GM12878 (cell line): ENCODE results near the gene ZKSCAN1. TPM values are rescaled to one million over a fixed set of nuclear protein-coding genes. Genes with fewer than 3 reads are reported as not detected.

Experiments used
- ATAC-seq: fragments of 200-7000 bp; cut with Tn5 transposase; 3 replicates; pipeline ENCODE4 v1.9.1; 2020; ENCODE audit warnings: mild to moderate bottlenecking, moderate library complexity
- BruUV-seq: library from RNA; stranded (reverse); fragments of 400-500 nt; replicated peaks from 2 replicates; lab custom pipeline; 2021; lab: Mats Ljungman, UMichigan
- CTCF ChIA-PET: fragments of 300-600 bp; sonication (Branson Sonifier 250); formaldehyde crosslinking; extraction: SDS; loops from one replicate; lab custom pipeline; 2021; ENCODE audit warnings: inconsistent platforms; lab: Yijun Ruan, JAX
- POLR2A ChIA-PET: fragments of 350-600 bp; formaldehyde crosslinking; extraction: SDS; loops from one replicate; lab custom pipeline; 2021; ENCODE audit warnings: inconsistent platforms; lab: Charles Lee
- RAD21 ChIA-PET: fragments of 300-600 bp; sonication (Branson Sonifier 250); formaldehyde crosslinking; loops from one replicate; lab custom pipeline; 2023; ENCODE audit warnings: antibody characterized with exemption; ENCODE audit not compliant: unreplicated experiment; lab: Charles Lee
- SMC1A ChIA-PET: fragments of 300-600 bp; sonication (Branson Sonifier 250); formaldehyde crosslinking; loops from one replicate; lab custom pipeline; 2023; ENCODE audit not compliant: unreplicated experiment, uncharacterized antibody; lab: Charles Lee
- DNase-seq: peaks from one replicate; pipeline ENCODE4 v3.0.0-alpha.2; 2011; ENCODE audit warnings: low read depth, low spot score
- FAIRE-seq: peaks from 3 replicates; lab custom pipeline; 2011; peaks lifted over from hg19 to GRCh38; lab: Jason Lieb, UNC
- H2AFZ ChIP-seq: 2 replicates; pipeline ENCODE4 v1.6.0; 2011; ENCODE audit warnings: low read depth, low read length, control low read depth; ENCODE audit not compliant: control insufficient read depth
- H3K27ac ChIP-seq: 2 replicates; pipeline ENCODE4 v1.5.1; 2011; ENCODE audit warnings: control low read depth; ENCODE audit not compliant: control insufficient read depth, insufficient read depth
- H3K27me3 ChIP-seq, 2 experiments: replicated peaks in 1 of 2; 2 replicates each; pipeline versions ENCODE4 v1.6.0 to v1.6.1; 2011; ENCODE audit warnings: low read length in 1 of 2; ENCODE audit not compliant: control insufficient read depth in 2 of 2, insufficient read depth in 2 of 2
- H3K36me3 ChIP-seq, 2 experiments: 2 replicates each; pipeline ENCODE4 v1.5.1; 2011; ENCODE audit warnings: low read length in 1 of 2; ENCODE audit not compliant: control insufficient read depth in 2 of 2, insufficient read depth in 2 of 2
- H3K4me1 ChIP-seq: 2 replicates; pipeline ENCODE4 v1.6.1; 2011; ENCODE audit warnings: mild to moderate bottlenecking, low read length, moderate library complexity, mixed read lengths; ENCODE audit not compliant: control insufficient read depth, insufficient read depth
- H3K4me2 ChIP-seq: 2 replicates; pipeline ENCODE4 v1.6.0; 2011; ENCODE audit warnings: control low read depth; ENCODE audit not compliant: control insufficient read depth, insufficient read depth
- H3K4me3 ChIP-seq: fragments of 200-600 bp; sonication (generic); 2 replicates; pipeline ENCODE4 v1.5.1; 2016
- H3K79me2 ChIP-seq: 2 replicates; pipeline ENCODE4 v1.6.0; 2011; ENCODE audit warnings: low read length; ENCODE audit not compliant: control insufficient read depth, insufficient read depth
- H3K9ac ChIP-seq: 2 replicates; pipeline ENCODE4 v1.8.0; 2011; ENCODE audit warnings: low read length, control low read depth, mixed read lengths; ENCODE audit not compliant: control insufficient read depth, insufficient read depth
- H3K9me3 ChIP-seq: replicated peaks from 3 replicates; pipeline ENCODE4 v1.5.1; 2011; ENCODE audit warnings: mild to moderate bottlenecking, low read length; ENCODE audit not compliant: control insufficient read depth, insufficient read depth
- H4K20me1 ChIP-seq: 2 replicates; pipeline ENCODE4 v1.6.0; 2011; ENCODE audit not compliant: control insufficient read depth, insufficient read depth
- BCLAF1 ChIP-seq: fragments of 450-650 bp; IDR thresholded peaks from 2 replicates; pipeline ENCODE4 v1.6.1; 2017; ENCODE audit warnings: antibody characterized with exemption, mild to moderate bottlenecking, moderate library complexity
- EZH2 ChIP-seq: IDR thresholded peaks from 2 replicates; pipeline ENCODE4 v1.6.1; 2012; ENCODE audit warnings: low read depth, mild to moderate bottlenecking, control low read depth, inconsistent platforms, low read length, borderline replicate concordance; ENCODE audit not compliant: control insufficient read depth
- IRF5 ChIP-seq: fragments of 450-650 bp; IDR thresholded peaks from 2 replicates; pipeline ENCODE4 v1.6.1; 2017; ENCODE audit warnings: borderline replicate concordance
- JUNB ChIP-seq: IDR thresholded peaks from 2 replicates; pipeline ENCODE4 v1.6.1; 2016; ENCODE audit warnings: antibody characterized with exemption, mild to moderate bottlenecking
- LARP7 ChIP-seq: fragments of 450-650 bp; IDR thresholded peaks from 2 replicates; pipeline ENCODE4 v1.6.1; 2017; ENCODE audit warnings: mild to moderate bottlenecking
- MYB ChIP-seq: fragments of 150-350 bp; IDR thresholded peaks from 2 replicates; pipeline ENCODE4 v1.6.1; 2014; ENCODE audit warnings: mild to moderate bottlenecking, low read depth, low read length, borderline replicate concordance
- NBN ChIP-seq: fragments of 450-650 bp; IDR thresholded peaks from 2 replicates; pipeline ENCODE4 v1.6.1; 2016
- PBX3 ChIP-seq: IDR thresholded peaks from 2 replicates; pipeline ENCODE4 v1.6.1; 2011; ENCODE audit warnings: mild to moderate bottlenecking, low read depth, low read length, moderate library complexity; ENCODE audit not compliant: insufficient replicate concordance
- RB1 ChIP-seq: fragments of 450-650 bp; formaldehyde crosslinking; IDR thresholded peaks from 2 replicates; pipeline ENCODE4 v1.6.1; 2017; ENCODE audit warnings: mild to moderate bottlenecking, borderline replicate concordance
- RFX5 ChIP-seq: IDR thresholded peaks from 2 replicates; pipeline ENCODE4 v1.6.1; 2011; ENCODE audit warnings: low read depth, low read length, improper control_type of control experiment
- SREBF1 ChIP-seq: IDR thresholded peaks from 2 replicates; pipeline ENCODE4 v1.6.1; 2012; ENCODE audit warnings: mild to moderate bottlenecking, low read length
- USF2 ChIP-seq: IDR thresholded peaks from 2 replicates; pipeline ENCODE4 v1.6.1; 2011; ENCODE audit warnings: low read depth, low read length, improper control_type of control experiment, borderline replicate concordance
- YBX1 ChIP-seq: fragments of 450-650 bp; IDR thresholded peaks from 2 replicates; pipeline ENCODE4 v1.6.1; 2016; ENCODE audit warnings: antibody characterized with exemption
- ZBED1 ChIP-seq: IDR thresholded peaks from 2 replicates; pipeline ENCODE4 v1.6.1; 2016; ENCODE audit warnings: borderline replicate concordance
- WGBS: methylation state at CpG from one replicate; pipeline ENCODE4 v1.1.6; 2016; ENCODE audit warnings: low lambda C conversion rate; ENCODE audit not compliant: insufficient replicate concordance, insufficient coverage; ENCODE audit errors: missing lambda C conversion rate; 5-methylcytosine and 5-hydroxymethylcytosine counted together
- in situ Hi-C: fragments of 300-500 bp; cut with MboI; formaldehyde crosslinking; loops from 9 replicates; pipeline ENCODE4 v1.14.3; 2018; ENCODE audit warnings: mixed read lengths
- intact Hi-C: fragments of 100-400 bp; cut with micrococcal nuclease; formaldehyde crosslinking; loops from one replicate; pipeline ENCODE4 v1.14.2; 2022; ENCODE audit not compliant: unreplicated experiment
- polyA plus RNA-seq, 11 experiments: library from polyadenylated mRNA; depleted of rRNA in 4 of 11; unstranded in 6 of 11; stranded (reverse) in 5 of 11; fragments of >200 nt; fragmentation: Nextera tagmentation in 4 of 11; fragmentation: Illumina TruSeq in 1 of 11; extraction: Ambion mirVana in 4 of 11; extraction: Trizol in 1 of 11; gene quantifications; 1 replicate in 1 of 11; 2 replicates in 10 of 11; pipeline versions ENCODE4 v1.2.1 to v1.2.3, GENCODE V29; 2011 to 2016; ENCODE audit warnings: inconsistent platforms in 2 of 11, missing spikeins in 2 of 11, low read depth in 1 of 11
- total RNA-seq, 4 experiments: library from RNA; depleted of rRNA in 3 of 4; stranded (reverse); fragments of >200 nt in 3 of 4; fragmentation: Illumina TruSeq in 1 of 4; extraction: Trizol in 1 of 4; gene quantifications; 2 replicates each; pipeline versions ENCODE4 v1.2.1 to v1.2.3, GENCODE V29; 2013 to 2021

Gene ZKSCAN1
- total and polyA plus RNA-seq, 10 of the 15 experiments (the other 5 are each of a cell fraction or from before 2014, with no cell fraction given): 3.2 to 34.4 (median 18.1) TPM

- Histone ChIP-seq H3K27me3 (no peaks in the 10 kb centered on the region; a peak in 1 of 4 replicates), H2AFZ (peak overlapping the region; percentile 90), H3K4me3 (peak overlapping the region; percentile 51), H3K79me2 (no peaks in the 10 kb centered on the region), H3K9ac (no peak overlapping the region; the same call in 1 of the 2 replicates), H3K27ac (no peak overlapping the region), H3K4me1 (peaks cover 12% of the 10 kb centered on the region; the same call in 1 of the 2 replicates), H3K4me2 (peak overlapping the region; percentile 49), H3K36me3 (no peaks in the 10 kb centered on the region), H3K9me3 (no peaks in the 10 kb centered on the region), H4K20me1 (no peaks in the 10 kb centered on the region)
- WGBS: 65% methylated on average over 15 of the region's 15 CpGs
- ChIA-PET RAD21 (interaction anchor here (1.1 to 4.0 kb wide), 6 partner anchors 18 to 134 kb away, joined by 3 to 31 read pairs (median 4); partner anchors contain the start of genes TRIM4 and ZKSCAN1), SMC1A (interaction anchor here (0.5 to 2.4 kb wide), 7 partner anchors 19 to 212 kb away, joined by 3 to 15 read pairs (median 4); partner anchors contain the start of genes ZKSCAN1, ZNF3 and ZSCAN21), POLR2A (interaction anchor here (0.7 to 1.3 kb wide), 3 partner anchors 83 to 675 kb away, joined by 3 to 4 read pairs (median 3); no protein-coding TSS in a partner anchor), CTCF (interaction anchor here (0.7 to 13.0 kb wide), 11 partner anchors 17 to 471 kb away, joined by 3 to 178 read pairs (median 5); partner anchors contain the start of genes TRIM4 and ZKSCAN1)
- FAIRE-seq (no peak), DNase-seq (no peak), ATAC-seq (peak; percentile 24; the same call in 1 of the 3 replicates)
- intact Hi-C loops: loop anchor here (1.0 to 2.0 kb wide), 2 partner anchors 52 to 84 kb away; partner anchors contain the start of genes ZNF3 and ZSCAN21
- in situ Hi-C loops: no loop called here
- BruUV-seq: no TSS peak
- peak; percentile 23; the same call in 1 of the 2 replicates for TF ChIP-seq NBN
- TF ChIP-seq MYB: no peak
- TF ChIP-seq USF2: no peak
- no peak for TF ChIP-seq RB1
- TF ChIP-seq EZH2: no peak
- no peak for TF ChIP-seq LARP7
- TF ChIP-seq PBX3: no peak
- TF ChIP-seq ZBED1: no peak
- no peak for TF ChIP-seq SREBF1
- no peak for TF ChIP-seq IRF5
- no peak for TF ChIP-seq JUNB
- TF ChIP-seq RFX5: no peak
- TF ChIP-seq YBX1: 0 out of 2 replicates have a peak, but pooled peaks have one; percentile 57
- TF ChIP-seq BCLAF1: no peak
Observed at GRCh38 chr7:99996755-99997544, 18.4 kb upstream of the ZKSCAN1 start.
